Mesothelial cell of epicardium (in vitro differentiated cells): Measurements from ENCODE around the gene GALNTL6. TPM values are rescaled to one million over a fixed set of nuclear protein-coding genes. Genes with fewer than 3 reads are reported as not detected.

Source experiments
- DNase-seq, 2 experiments: peaks; one replicate each; pipeline ENCODE4 v3.0.0; 2021; ENCODE audit warnings: low spot score in 2 of 2; ENCODE audit not compliant: unreplicated experiment in 2 of 2
- H3K27ac Mint-ChIP-seq: 2 replicates; pipeline ENCODE4 v1.8.0; 2021; ENCODE audit warnings: mixed read lengths
- H3K27me3 Mint-ChIP-seq: 2 replicates; pipeline ENCODE4 v1.8.0; 2021; ENCODE audit warnings: low read depth, mixed read lengths
- H3K36me3 Mint-ChIP-seq: 2 replicates; pipeline ENCODE4 v1.8.0; 2021; ENCODE audit warnings: mixed read lengths
- H3K4me1 Mint-ChIP-seq: 2 replicates; pipeline ENCODE4 v1.8.0; 2021; ENCODE audit warnings: mixed read lengths
- H3K4me3 Mint-ChIP-seq: 2 replicates; pipeline ENCODE4 v1.8.0; 2021; ENCODE audit warnings: mild to moderate bottlenecking, moderate library complexity, mixed read lengths
- H3K9me3 Mint-ChIP-seq: 2 replicates; pipeline ENCODE4 v1.8.0; 2021; ENCODE audit warnings: mixed read lengths
- CTCF ChIP-seq: fragments of 200-600 bp; sonication (generic); IDR thresholded peaks from one replicate; pipeline ENCODE4 v1.5.0; 2021; ENCODE audit warnings: antibody characterized with exemption; ENCODE audit not compliant: unreplicated experiment
- total RNA-seq: library from RNA; stranded (reverse); gene quantifications from 3 replicates; pipeline ENCODE4 v1.2.1, GENCODE V29; 2021

The GALNTL6 gene
- total RNA-seq, 1 donor from 2014 or later = 1.3 TPM

GRCh38 chr4:173056271-173056670 is 1243.1 kb downstream of the GALNTL6 start:
- Mint-ChIP-seq H3K36me3 (no peaks in the 10 kb centered on the region), H3K27me3 (no peaks in the 10 kb centered on the region), H3K27ac (no peak overlapping the region), H3K4me1 (peaks cover 12% of the 10 kb centered on the region), H3K9me3 (no peaks in the 10 kb centered on the region), H3K4me3 (no peak overlapping the region)
- no peak for DNase-seq
- TF ChIP-seq CTCF = no peak

GRCh38 chr4:173056710-173057109 is 1243.5 kb downstream of the GALNTL6 start:
- TF ChIP-seq CTCF = no peak

GRCh38 chr4:173057442-173057841 is 1244.2 kb downstream of the GALNTL6 start:
- DNase-seq = no peak
- no peak overlapping the region for H3K27ac Mint-ChIP-seq
- H3K4me1 Mint-ChIP-seq = peaks cover 4% of the 10 kb centered on the region
- peaks cover 10% of the 10 kb centered on the region for H3K9me3 Mint-ChIP-seq
- H3K36me3 Mint-ChIP-seq = no peaks in the 10 kb centered on the region
- TF ChIP-seq CTCF = no peak
- H3K4me3 Mint-ChIP-seq = no peak overlapping the region
- no peaks in the 10 kb centered on the region for H3K27me3 Mint-ChIP-seq

More at GRCh38 chr4:173056710-173057109, 1243.5 kb downstream of the GALNTL6 start:
- Mint-ChIP-seq H3K27me3 (no peaks in the 10 kb centered on the region), H3K27ac (no peak overlapping the region), H3K36me3 (no peaks in the 10 kb centered on the region), H3K9me3 (peaks cover 3% of the 10 kb centered on the region), H3K4me1 (peaks cover 8% of the 10 kb centered on the region), H3K4me3 (no peak overlapping the region)
- DNase-seq = no peak

- TF ChIP-seq CTCF = no peak
- Mint-ChIP-seq H3K9me3 (peaks cover 15% of the 10 kb centered on the region), H3K27me3 (no peaks in the 10 kb centered on the region), H3K27ac (no peak overlapping the region), H3K4me1 (peaks cover 4% of the 10 kb centered on the region), H3K4me3 (no peak overlapping the region), H3K36me3 (no peaks in the 10 kb centered on the region)
- no peak for DNase-seq
These were observed 1244.7 kb downstream of the GALNTL6 start for GRCh38 chr4:173057901-173058300.

- Mint-ChIP-seq H3K27me3 (no peaks in the 10 kb centered on the region), H3K27ac (no peak overlapping the region), H3K36me3 (no peaks in the 10 kb centered on the region), H3K9me3 (peaks cover 43% of the 10 kb centered on the region), H3K4me1 (peaks cover 4% of the 10 kb centered on the region), H3K4me3 (no peak overlapping the region)
- DNase-seq = no peak
- TF ChIP-seq CTCF = no peak
These were observed 1248.0 kb downstream of the GALNTL6 start for GRCh38 chr4:173061160-173061559.

GRCh38 chr4:173073939-173074500 is 1260.8 kb downstream of the GALNTL6 start:
- TF ChIP-seq CTCF = no peak
- Mint-ChIP-seq H3K27ac (peak overlapping the region; percentile 6), H3K4me1 (peaks cover 15% of the 10 kb centered on the region), H3K27me3 (no peaks in the 10 kb centered on the region), H3K36me3 (peaks cover 2% of the 10 kb centered on the region), H3K9me3 (peaks cover 19% of the 10 kb centered on the region), H3K4me3 (no peak overlapping the region)
- no peak for DNase-seq
